ENCODE measurements around the gene CBLL1. TPM values are rescaled to one million over a fixed set of nuclear protein-coding genes. Genes with fewer than 3 reads are reported as not detected.

The CBLL1 gene
- total RNA-seq, 1 experiment from 2014 or later = 35.0 TPM

DNA sequence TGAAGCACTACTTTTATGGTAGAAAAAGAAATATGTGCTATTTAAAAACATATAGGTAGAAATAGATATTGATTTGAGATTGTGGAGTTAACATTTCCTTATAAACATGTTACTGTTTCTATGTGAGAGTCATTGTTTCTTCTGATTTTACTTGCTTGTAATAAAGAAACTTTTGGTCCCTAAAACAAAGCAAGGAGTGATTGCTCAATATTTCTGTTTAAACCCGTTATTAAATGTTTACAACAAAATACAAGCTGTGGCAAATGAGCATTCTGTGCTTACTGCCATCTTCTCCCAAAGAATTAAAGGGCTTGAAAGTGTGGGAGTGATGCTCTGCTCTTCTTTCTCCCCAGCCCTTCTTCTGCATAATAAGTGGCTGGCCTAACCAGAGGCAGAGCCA is 22.7 kb upstream of the CBLL1 start:
- Histone ChIP-seq H3K9me2 (ENCODE audit: insufficient read depth) (no peaks in the 10 kb centered on the region), H3K27ac (ENCODE audit: low read depth, low read length) (no peak overlapping the region), H3K27me3 (ENCODE audit: insufficient read depth, low read length) (no peaks in the 10 kb centered on the region), H3K4me3 (replicated peaks in 1 of 2; ENCODE audit: low read depth in 1 of 2, low read length in 2 of 2) (no peak overlapping the region), H4K20me1 (ENCODE audit: insufficient read depth) (no peaks in the 10 kb centered on the region), H3K79me2 (ENCODE audit: insufficient read depth, low read length) (no peaks in the 10 kb centered on the region), H3K9ac (ENCODE audit: low read length) (no peak overlapping the region), H3K36me3 (ENCODE audit: control insufficient read depth in 1 of 2, insufficient read depth in 2 of 2, low read length in 2 of 2) (no peaks in the 10 kb centered on the region), H3K9me3 (ENCODE audit: control insufficient read depth in 1 of 2, insufficient read depth in 1 of 2, low read depth in 1 of 2, low read length in 2 of 2) (no peaks in the 10 kb centered on the region), H3K4me1 (ENCODE audit: control insufficient read depth in 1 of 2, insufficient read depth in 2 of 2, low read length in 2 of 2) (peaks cover 3 to 7% of the 10 kb centered on the region in 2 experiments; a peak in 2 of 4 replicates), H2AFZ (ENCODE audit: low read depth, low read length, poor library complexity, severe bottlenecking) (no peak overlapping the region), H3K4me2 (ENCODE audit: low read length) (no peak overlapping the region)
- RAD21 ChIA-PET (ENCODE audit: low non-redundant PET in 1 of 2, low total read pairs in 2 of 2, uncharacterized antibody in 2 of 2, unreplicated experiment in 2 of 2) = no interaction called here
- DNase-seq (ENCODE audit: low read depth, low spot score) (no peak), ATAC-seq (no peak)
- POLR2A ChIA-PET = no interaction called here
- intact Hi-C loops (cut with micrococcal nuclease) = loop anchor here (10.0 kb wide), 3 partner anchors 136 to 926 kb away; partner anchors contain the start of gene BCAP29
- TF ChIP-seq REST (IDR thresholded peaks at IDR 0.05; ENCODE audit: low read depth) (no peak), SP1 (IDR thresholded peaks at IDR 0.05; ENCODE audit: low read depth) (no peak), CEBPB (IDR thresholded peaks at IDR 0.05; ENCODE audit: low read depth) (no peak), CBX3 (IDR thresholded peaks at IDR 0.05; ENCODE audit: low read depth) (no peak), YY1 (IDR thresholded peaks at IDR 0.05; ENCODE audit: extremely low read depth, insufficient replicate concordance, low read depth, low read length) (no peak), ZNF274 (IDR thresholded peaks at IDR 0.05; ENCODE audit: low read depth, low read length) (no peak), POLR2AphosphoS5 (IDR thresholded peaks at IDR 0.05; ENCODE audit: low read depth, low read length) (no peak)
- TF ChIP-seq, protein P1, sequence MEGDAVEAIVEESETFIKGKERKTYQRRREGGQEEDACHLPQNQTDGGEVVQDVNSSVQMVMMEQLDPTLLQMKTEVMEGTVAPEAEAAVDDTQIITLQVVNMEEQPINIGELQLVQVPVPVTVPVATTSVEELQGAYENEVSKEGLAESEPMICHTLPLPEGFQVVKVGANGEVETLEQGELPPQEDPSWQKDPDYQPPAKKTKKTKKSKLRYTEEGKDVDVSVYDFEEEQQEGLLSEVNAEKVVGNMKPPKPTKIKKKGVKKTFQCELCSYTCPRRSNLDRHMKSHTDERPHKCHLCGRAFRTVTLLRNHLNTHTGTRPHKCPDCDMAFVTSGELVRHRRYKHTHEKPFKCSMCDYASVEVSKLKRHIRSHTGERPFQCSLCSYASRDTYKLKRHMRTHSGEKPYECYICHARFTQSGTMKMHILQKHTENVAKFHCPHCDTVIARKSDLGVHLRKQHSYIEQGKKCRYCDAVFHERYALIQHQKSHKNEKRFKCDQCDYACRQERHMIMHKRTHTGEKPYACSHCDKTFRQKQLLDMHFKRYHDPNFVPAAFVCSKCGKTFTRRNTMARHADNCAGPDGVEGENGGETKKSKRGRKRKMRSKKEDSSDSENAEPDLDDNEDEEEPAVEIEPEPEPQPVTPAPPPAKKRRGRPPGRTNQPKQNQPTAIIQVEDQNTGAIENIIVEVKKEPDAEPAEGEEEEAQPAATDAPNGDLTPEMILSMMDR (IDR thresholded peaks at IDR 0.05 in 2 of 3, conservative IDR thresholded peaks at IDR 0.05 in 1 of 3; ENCODE audit: borderline replicate concordance in 1 of 3, insufficient read depth in 1 of 3, low read depth in 2 of 3, low read length in 2 of 3) = no peak
- BruUV-seq (replicated peaks) = no TSS peak
- CTCF ChIA-PET = interaction anchor here (1.6 kb wide), 1 partner anchor 258 kb away, joined by 3 read pairs; no protein-coding TSS in a partner anchor
